Gastroesophageal sphincter (tissue), 4 donors: ENCODE data around the gene RAD17. TPM values are rescaled to one million over a fixed set of nuclear protein-coding genes. Genes with fewer than 3 reads are reported as not detected.

Experiments used
- ATAC-seq: fragments of 150-250 bp; one replicate; pipeline ENCODE4 v1.9.1; 2016; ENCODE audit warnings: mild to moderate bottlenecking, moderate library complexity
- H3K27ac ChIP-seq, 4 donors: fragments of 200-600 bp; sonication (generic) in 3 of 4; 1 replicate in 3 of 4; 2 replicates in 1 of 4; pipeline ENCODE4 v1.5.1; 2016 to 2019
- H3K27me3 ChIP-seq: fragments of 200-600 bp; sonication (generic); one replicate; pipeline ENCODE4 v1.5.1; 2019
- H3K36me3 ChIP-seq, 2 donors: fragments of 200-600 bp; sonication (generic); one replicate each; pipeline ENCODE4 v1.5.1; 2019; ENCODE audit warnings: control low read depth in 1 of 2
- H3K4me1 ChIP-seq, 3 donors: fragments of 200-600 bp; sonication (generic); 1 replicate in 2 of 3; 2 replicates in 1 of 3; pipeline ENCODE4 v1.5.1; 2016 to 2019; ENCODE audit warnings: control low read depth in 2 of 3
- H3K4me3 ChIP-seq, 2 donors: fragments of 200-600 bp; sonication (generic); one replicate each; pipeline ENCODE4 v1.5.1; 2019; ENCODE audit warnings: mild to moderate bottlenecking in 1 of 2, moderate library complexity in 1 of 2
- H3K9me3 ChIP-seq, 3 donors: fragments of 200-600 bp; sonication (generic); one replicate each; pipeline ENCODE4 v1.5.1; 2017 to 2019; ENCODE audit warnings: control low read depth in 2 of 3
- EP300 ChIP-seq: sonication (generic); formaldehyde crosslinking; IDR thresholded peaks from one replicate; pipeline ENCODE4 v1.6.1; 2017; ENCODE audit warnings: antibody characterized with exemption, mild to moderate bottlenecking
- POLR2A ChIP-seq, 2 donors: fragments of 450-650 bp; IDR thresholded peaks; one replicate each; pipeline ENCODE4 v1.6.1; 2017; ENCODE audit warnings: antibody characterized with exemption in 2 of 2, mild to moderate bottlenecking in 2 of 2, moderate library complexity in 1 of 2
- POLR2AphosphoS5 ChIP-seq: sonication (generic); formaldehyde crosslinking; IDR thresholded peaks from one replicate; pipeline ENCODE4 v1.6.1; 2017; ENCODE audit warnings: antibody characterized with exemption
- WGBS, 2 donors: methylation state at CpG; one replicate each; pipeline ENCODE4 v1.1.5; 2018; ENCODE audit warnings: low coverage in 1 of 2; 5-methylcytosine and 5-hydroxymethylcytosine counted together
- total RNA-seq, 4 donors: library from RNA; depleted of rRNA; stranded (reverse); fragments of >200 nt; gene quantifications; one replicate each; pipeline ENCODE4 v1.1.0, GENCODE V29; 2016
- TF ChIP-seq, protein P1 (sequence below), 4 experiments: fragments of 200-600 bp in 2 of 4; fragments of 450-650 bp in 2 of 4; sonication (generic) in 1 of 4; IDR thresholded peaks; one replicate each; pipeline ENCODE4 v1.5.1; 2017 to 2019; ENCODE audit warnings: antibody characterized with exemption in 4 of 4, mild to moderate bottlenecking in 2 of 4, moderate library complexity in 2 of 4

Gene RAD17
- total RNA-seq, 4 donors from 2014 or later, result 16.8 to 25.4 (median 18.5) TPM

DNA sequence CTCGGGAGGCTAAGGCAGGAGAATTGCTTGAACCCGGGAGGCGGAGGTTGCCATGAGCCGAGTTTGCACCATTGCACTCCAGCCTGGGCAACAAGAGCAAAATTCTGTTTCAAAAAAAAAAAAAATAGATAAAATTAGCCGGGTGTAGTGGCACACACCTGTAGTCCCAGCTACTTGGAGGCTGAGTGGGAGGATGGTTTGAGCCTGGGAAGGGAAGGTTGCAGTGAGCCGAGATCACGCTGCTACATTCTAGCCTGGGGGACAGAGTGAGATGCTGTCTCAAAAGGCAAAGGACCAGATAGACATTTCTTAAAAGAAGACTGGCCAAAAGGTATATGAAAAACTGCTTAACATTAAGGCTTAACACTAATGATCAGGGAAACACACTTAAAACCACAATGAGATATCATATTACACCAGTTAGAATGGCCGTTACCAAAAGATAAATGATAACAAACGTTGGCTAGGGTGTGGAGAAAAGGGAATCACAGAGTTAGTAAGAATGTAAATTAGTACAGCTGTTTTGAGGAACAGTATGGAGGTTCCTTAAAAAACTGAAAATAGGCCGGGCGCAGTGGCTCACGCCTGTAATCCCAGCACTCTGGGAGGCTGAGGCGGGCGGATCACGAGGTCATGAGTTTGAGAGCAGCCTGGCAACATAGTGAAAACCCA, 35.2 kb downstream of the RAD17 start:
- 89 to 94% methylated on average over 7 to 13 of the region's 15 CpGs for WGBS, 2 donors
- H3K4me1 ChIP-seq, result no peaks in the 10 kb centered on the region
- ATAC-seq, result no peak
- no peak overlapping the region for H3K4me3 ChIP-seq
- TF ChIP-seq POLR2AphosphoS5, result no peak
- TF ChIP-seq, protein P1, sequence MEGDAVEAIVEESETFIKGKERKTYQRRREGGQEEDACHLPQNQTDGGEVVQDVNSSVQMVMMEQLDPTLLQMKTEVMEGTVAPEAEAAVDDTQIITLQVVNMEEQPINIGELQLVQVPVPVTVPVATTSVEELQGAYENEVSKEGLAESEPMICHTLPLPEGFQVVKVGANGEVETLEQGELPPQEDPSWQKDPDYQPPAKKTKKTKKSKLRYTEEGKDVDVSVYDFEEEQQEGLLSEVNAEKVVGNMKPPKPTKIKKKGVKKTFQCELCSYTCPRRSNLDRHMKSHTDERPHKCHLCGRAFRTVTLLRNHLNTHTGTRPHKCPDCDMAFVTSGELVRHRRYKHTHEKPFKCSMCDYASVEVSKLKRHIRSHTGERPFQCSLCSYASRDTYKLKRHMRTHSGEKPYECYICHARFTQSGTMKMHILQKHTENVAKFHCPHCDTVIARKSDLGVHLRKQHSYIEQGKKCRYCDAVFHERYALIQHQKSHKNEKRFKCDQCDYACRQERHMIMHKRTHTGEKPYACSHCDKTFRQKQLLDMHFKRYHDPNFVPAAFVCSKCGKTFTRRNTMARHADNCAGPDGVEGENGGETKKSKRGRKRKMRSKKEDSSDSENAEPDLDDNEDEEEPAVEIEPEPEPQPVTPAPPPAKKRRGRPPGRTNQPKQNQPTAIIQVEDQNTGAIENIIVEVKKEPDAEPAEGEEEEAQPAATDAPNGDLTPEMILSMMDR (IDR thresholded peaks at IDR 0.05), result no peak
- H3K27ac ChIP-seq, result no peak overlapping the region
- no peaks in the 10 kb centered on the region for H3K9me3 ChIP-seq
- peaks cover 0 to 92% of the 10 kb centered on the region in 2 donors for H3K36me3 ChIP-seq
- no peaks in the 10 kb centered on the region for H3K27me3 ChIP-seq

DNA sequence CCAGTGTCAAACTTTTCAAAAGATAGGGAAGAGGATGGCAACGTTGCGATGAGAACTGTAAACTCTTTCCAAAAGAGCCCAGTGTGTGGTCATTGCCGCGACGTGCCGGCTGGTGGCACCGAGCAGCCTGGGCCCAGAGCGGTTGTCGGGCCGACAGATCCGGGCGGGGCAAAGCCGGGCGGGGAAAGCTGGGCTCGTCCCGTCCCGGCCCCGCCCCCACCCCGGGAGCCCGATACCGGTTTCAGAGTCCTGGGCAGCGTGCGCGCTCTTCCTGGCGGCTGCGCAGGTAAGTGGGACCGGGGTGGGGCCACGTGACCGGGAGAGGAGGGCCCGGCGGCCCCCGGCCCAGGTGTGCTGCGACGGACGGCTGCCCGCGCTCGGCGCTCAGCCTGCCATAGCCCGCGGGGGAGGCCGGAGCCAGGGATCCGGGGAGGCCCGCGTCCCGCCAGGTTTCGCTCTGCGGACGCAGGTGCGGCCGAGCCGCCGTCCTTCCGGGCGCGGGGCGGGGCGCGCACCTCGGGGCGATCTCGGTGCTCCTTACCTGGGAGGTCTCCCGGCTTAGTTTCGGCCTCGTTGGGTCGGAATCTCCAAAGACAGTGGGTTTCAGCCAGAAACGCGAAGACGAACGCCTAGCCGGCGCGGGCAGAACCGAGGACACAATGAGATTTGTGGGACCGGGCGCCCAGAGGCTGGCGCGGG, 45.4 kb downstream of the RAD17 start, which contains the start of gene MARVELD2:
MARVELD2 (plus strand) TSS at position 232 of the 699 bp plus-strand sequence. CDS start 4,270 bp downstream, outside the sequence.
- Histone ChIP-seq H3K4me3 (peak within 1 kb of the TSS; percentile 46 to 71), H3K9me3 (no peaks in the 10 kb centered on the region), H3K36me3 (peaks cover 0 to 52% of the 10 kb centered on the region in 2 donors), H3K4me1 (peaks cover 0 to 10% (median 0%) of the 10 kb centered on the region in 3 donors), H3K27ac (peak within 1 kb of the TSS in 1 of 4 donors; percentile 47), H3K27me3 (no peaks in the 10 kb centered on the region)
- ATAC-seq, result peak; percentile 84
- WGBS, 2 donors, result 38% methylated on average over 2 of the region's 78 CpGs; no CpG with 5 or more reads in 1 of the 2 donors
- no peak for TF ChIP-seq EP300
- no peak for TF ChIP-seq POLR2AphosphoS5
- TF ChIP-seq, protein P1 (IDR thresholded peaks at IDR 0.05), result peak in 2 of 4 experiments; percentile 23 to 28

DNA sequence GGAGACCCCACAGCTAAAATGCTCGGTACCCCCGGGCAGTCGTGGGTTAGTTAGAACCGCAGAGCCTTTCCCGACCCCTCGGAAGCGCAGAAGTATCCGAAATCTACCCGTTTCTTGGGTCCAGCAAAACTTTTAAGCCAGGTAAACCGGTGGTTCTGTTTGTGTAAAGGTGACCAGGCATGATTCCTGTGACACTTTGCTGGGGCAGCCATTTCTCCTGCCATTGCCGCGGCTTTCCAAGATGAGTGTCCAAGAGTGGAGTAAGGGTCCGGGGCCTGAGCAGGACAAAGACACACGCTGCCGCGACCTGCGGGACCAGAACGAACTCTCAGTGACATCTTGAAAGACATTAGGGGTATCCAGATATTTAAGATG, 46.0 kb downstream of the RAD17 start:
- peaks cover 0 to 10% (median 0%) of the 10 kb centered on the region in 3 donors for H3K4me1 ChIP-seq
- WGBS, 2 donors, result 66 to 86% methylated on average over 8 to 12 of the region's 18 CpGs
- H3K4me3 ChIP-seq, result peak overlapping the region; percentile 46 to 71
- H3K36me3 ChIP-seq, result peaks cover 0 to 47% of the 10 kb centered on the region in 2 donors
- peak overlapping the region in 1 of 4 donors; percentile 47 for H3K27ac ChIP-seq
- TF ChIP-seq POLR2AphosphoS5, result no peak
- TF ChIP-seq POLR2A (IDR thresholded peaks at IDR 0.05), result no peak
- TF ChIP-seq, protein P1 (IDR thresholded peaks at IDR 0.05), result no peak
- TF ChIP-seq EP300, result no peak
- no peak for ATAC-seq
- no peaks in the 10 kb centered on the region for H3K9me3 ChIP-seq
- H3K27me3 ChIP-seq, result no peaks in the 10 kb centered on the region

DNA sequence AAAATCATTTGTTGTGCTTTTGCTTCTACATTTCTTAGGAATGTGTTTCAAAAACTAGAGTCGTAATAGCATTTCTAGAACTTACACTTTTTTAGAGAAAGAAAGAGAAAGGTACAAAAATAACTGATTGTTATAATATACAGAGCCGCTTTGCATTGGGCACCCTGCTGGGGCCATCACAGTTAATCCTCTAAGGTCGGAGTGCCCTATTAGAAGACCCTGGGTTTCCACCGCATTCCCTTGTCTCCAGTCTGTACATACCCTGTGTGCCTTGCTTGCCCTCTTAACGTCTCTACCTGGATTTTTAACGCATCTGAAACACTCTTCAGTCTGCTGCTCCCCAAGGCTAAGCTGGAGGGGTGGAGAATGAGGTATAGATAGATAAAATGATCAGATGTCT, 46.6 kb downstream of the RAD17 start:
- Histone ChIP-seq H3K9me3 (no peaks in the 10 kb centered on the region), H3K36me3 (peaks cover 0 to 41% of the 10 kb centered on the region in 2 donors), H3K4me1 (peaks cover 0 to 10% (median 0%) of the 10 kb centered on the region in 3 donors), H3K27ac (no peak overlapping the region), H3K4me3 (no peak overlapping the region), H3K27me3 (no peaks in the 10 kb centered on the region)
- WGBS, 2 donors, result 83 to 88% methylated on average over 3 to 6 of the region's 6 CpGs
- TF ChIP-seq POLR2A (IDR thresholded peaks at IDR 0.05) (no peak), POLR2AphosphoS5 (no peak), EP300 (no peak)
- TF ChIP-seq, protein P1 (IDR thresholded peaks at IDR 0.05), result no peak
- ATAC-seq, result no peak
